ENCODE results near the gene ETV3.
"Not testable (repeated sequence)": the region's sequence is repeated elsewhere in the genome, so short reads cannot be mapped to it uniquely, and the experiment has no call there.

The ETV3 gene

GRCh38 chr1:157104598-157105293 is 33.4 kb downstream of the ETV3 start:
- TF ChIP-seq, protein P1, sequence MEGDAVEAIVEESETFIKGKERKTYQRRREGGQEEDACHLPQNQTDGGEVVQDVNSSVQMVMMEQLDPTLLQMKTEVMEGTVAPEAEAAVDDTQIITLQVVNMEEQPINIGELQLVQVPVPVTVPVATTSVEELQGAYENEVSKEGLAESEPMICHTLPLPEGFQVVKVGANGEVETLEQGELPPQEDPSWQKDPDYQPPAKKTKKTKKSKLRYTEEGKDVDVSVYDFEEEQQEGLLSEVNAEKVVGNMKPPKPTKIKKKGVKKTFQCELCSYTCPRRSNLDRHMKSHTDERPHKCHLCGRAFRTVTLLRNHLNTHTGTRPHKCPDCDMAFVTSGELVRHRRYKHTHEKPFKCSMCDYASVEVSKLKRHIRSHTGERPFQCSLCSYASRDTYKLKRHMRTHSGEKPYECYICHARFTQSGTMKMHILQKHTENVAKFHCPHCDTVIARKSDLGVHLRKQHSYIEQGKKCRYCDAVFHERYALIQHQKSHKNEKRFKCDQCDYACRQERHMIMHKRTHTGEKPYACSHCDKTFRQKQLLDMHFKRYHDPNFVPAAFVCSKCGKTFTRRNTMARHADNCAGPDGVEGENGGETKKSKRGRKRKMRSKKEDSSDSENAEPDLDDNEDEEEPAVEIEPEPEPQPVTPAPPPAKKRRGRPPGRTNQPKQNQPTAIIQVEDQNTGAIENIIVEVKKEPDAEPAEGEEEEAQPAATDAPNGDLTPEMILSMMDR (IDR thresholded peaks at IDR 0.05; ENCODE audit: low read depth, low read length, missing control alignments), result no peak
- DNase-seq (ENCODE audit: low read depth), result no peak
- H3K4me3 ChIP-seq (ENCODE audit: low read depth, low read length), result no peak overlapping the region

GRCh38 chr1:157103268-157103667 is 34.9 kb downstream of the ETV3 start:
- TF ChIP-seq, protein P1 (IDR thresholded peaks at IDR 0.05; ENCODE audit: low read depth, low read length, missing control alignments), result no peak
- no peak overlapping the region for H3K4me3 ChIP-seq (ENCODE audit: low read depth, low read length)
- no peak for DNase-seq (ENCODE audit: low read depth)

- H3K4me3 ChIP-seq (ENCODE audit: low read depth, low read length), result no peak overlapping the region
- TF ChIP-seq, protein P1 (IDR thresholded peaks at IDR 0.05; ENCODE audit: low read depth, low read length, missing control alignments), result no peak
- DNase-seq (ENCODE audit: low read depth), result no peak
Observed at GRCh38 chr1:157101149-157101548, 37.0 kb downstream of the ETV3 start.

DNA sequence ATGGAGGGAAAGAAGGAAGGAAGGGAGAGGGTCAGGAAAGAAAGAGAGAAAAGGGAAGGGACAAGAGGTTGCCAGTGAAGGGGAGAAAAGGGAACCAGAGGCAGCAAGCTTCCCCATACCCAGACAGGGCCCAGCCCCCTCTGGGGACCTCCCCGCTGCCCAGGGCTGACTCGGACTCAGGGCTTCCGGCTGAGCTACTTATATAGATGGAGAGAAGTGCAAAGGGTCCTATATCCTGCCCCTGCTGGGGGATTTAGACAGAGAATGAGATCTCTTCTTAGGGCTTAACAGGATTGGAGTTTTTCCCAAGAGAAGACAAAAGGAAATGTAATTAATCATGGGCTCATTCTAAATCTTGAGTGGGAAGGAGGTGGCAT is 38.6 kb downstream of the ETV3 start, which contains the start of gene ETV3L:
TSS of gene ETV3L (minus strand) at position 176 of the 377 bp plus-strand sequence. CDS start 285 bp downstream, outside the sequence.
- DNase-seq (ENCODE audit: low read depth), result no peak
- no peak within 1 kb of the TSS for H3K4me3 ChIP-seq (ENCODE audit: low read depth, low read length)
- TF ChIP-seq, protein P1 (IDR thresholded peaks at IDR 0.05; ENCODE audit: low read depth, low read length, missing control alignments), result no peak

DNA sequence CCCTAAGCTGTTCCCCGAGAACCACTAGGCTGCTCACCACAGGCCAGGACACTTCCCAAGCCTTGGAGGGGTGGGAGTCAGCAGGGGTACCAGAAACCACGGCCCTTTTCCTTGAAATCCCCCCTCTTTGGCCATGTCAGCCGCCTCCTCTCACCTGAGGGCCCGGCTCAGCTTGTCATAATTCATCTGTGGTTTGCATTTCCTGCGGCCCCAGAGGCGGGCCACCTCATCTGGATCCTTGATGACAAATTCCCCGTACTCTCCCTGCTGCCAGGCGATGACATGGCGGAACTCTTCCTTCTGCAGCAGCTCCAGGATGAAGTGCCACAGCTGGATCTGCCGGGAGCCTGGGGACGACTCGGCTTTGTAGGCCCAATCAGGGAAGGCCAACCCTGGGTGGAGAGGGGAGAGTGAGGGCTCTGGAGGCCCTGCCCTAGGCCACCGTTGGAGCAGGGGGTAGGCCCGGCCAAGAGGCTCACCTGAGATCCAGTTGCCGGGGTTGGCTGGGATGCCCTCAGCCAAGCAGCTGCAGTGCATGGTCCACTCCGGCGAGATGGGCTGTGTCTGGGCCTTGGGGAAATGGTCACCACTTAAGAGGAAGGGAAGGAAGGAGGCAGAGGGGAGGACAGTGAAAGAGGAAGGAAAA is 39.1 kb downstream of the ETV3 start:
- DNase-seq (ENCODE audit: low read depth); H3K4me3 ChIP-seq (ENCODE audit: low read depth, low read length): not testable (repeated sequence)

- TF ChIP-seq, protein P1 (IDR thresholded peaks at IDR 0.05; ENCODE audit: low read depth, low read length, missing control alignments), result no peak
- DNase-seq (ENCODE audit: low read depth), result no peak
- no peak overlapping the region for H3K4me3 ChIP-seq (ENCODE audit: low read depth, low read length)
Observed at GRCh38 chr1:157098519-157098918, 39.7 kb downstream of the ETV3 start.

- H3K4me3 ChIP-seq (ENCODE audit: low read depth, low read length), result no peak overlapping the region
- no peak for DNase-seq (ENCODE audit: low read depth)
- TF ChIP-seq, protein P1 (IDR thresholded peaks at IDR 0.05; ENCODE audit: low read depth, low read length, missing control alignments), result no peak
Observed at GRCh38 chr1:157097692-157098091, 40.5 kb downstream of the ETV3 start.

Data from GM12864 (cell line).